GM12873 (cell line): ENCODE measurements around the gene TBC1D10B.
A peak's percentile ranks its signal among the peaks of the same experiment; 100 is the strongest.

Experiments
- TF ChIP-seq, protein P1 (sequence below): IDR thresholded peaks from 2 replicates; pipeline ENCODE4 v1.5.1; 2012; ENCODE audit warnings: low read depth, mild to moderate bottlenecking, moderate library complexity, low read length, control low read depth; ENCODE audit not compliant: insufficient read depth; ENCODE audit errors: missing control alignments

Gene TBC1D10B

DNA sequence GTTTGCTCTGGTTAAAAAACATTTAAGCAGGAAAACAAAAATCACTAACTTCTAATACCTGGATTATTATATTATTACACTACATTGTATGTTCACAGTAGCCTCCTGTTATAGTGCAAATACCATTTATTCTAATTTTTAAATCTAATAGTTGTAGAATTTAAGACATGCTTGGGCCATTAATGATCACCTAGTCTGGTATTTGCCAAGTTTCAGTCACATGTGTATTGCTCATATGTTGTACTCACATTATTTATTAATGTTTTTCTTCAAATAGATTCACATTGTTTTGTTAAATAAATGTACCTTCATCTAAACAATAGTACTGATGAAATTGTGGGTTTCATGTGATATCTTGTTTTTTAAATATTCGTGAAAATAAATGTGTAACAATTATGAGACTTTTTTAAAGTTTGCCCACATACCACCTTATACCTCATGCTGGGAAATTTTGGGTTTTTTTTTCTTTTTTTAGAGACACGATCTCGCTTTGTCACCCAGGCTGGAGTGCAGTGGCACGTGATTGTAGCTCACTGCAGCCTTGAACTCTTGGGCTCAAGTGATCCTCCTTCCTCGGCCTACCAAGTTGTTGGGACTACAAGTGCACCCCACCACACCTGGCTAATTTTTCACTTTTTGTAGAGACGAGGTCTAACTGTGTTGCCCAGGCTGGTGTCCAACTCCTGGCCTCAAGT lies 43.0 kb upstream of the TBC1D10B start:
- TF ChIP-seq, protein P1, sequence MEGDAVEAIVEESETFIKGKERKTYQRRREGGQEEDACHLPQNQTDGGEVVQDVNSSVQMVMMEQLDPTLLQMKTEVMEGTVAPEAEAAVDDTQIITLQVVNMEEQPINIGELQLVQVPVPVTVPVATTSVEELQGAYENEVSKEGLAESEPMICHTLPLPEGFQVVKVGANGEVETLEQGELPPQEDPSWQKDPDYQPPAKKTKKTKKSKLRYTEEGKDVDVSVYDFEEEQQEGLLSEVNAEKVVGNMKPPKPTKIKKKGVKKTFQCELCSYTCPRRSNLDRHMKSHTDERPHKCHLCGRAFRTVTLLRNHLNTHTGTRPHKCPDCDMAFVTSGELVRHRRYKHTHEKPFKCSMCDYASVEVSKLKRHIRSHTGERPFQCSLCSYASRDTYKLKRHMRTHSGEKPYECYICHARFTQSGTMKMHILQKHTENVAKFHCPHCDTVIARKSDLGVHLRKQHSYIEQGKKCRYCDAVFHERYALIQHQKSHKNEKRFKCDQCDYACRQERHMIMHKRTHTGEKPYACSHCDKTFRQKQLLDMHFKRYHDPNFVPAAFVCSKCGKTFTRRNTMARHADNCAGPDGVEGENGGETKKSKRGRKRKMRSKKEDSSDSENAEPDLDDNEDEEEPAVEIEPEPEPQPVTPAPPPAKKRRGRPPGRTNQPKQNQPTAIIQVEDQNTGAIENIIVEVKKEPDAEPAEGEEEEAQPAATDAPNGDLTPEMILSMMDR = no peak

- TF ChIP-seq, protein P1 = peak; percentile 96
Measured at GRCh38 chr16:30409125-30410060, 39.1 kb upstream of the TBC1D10B start.

DNA sequence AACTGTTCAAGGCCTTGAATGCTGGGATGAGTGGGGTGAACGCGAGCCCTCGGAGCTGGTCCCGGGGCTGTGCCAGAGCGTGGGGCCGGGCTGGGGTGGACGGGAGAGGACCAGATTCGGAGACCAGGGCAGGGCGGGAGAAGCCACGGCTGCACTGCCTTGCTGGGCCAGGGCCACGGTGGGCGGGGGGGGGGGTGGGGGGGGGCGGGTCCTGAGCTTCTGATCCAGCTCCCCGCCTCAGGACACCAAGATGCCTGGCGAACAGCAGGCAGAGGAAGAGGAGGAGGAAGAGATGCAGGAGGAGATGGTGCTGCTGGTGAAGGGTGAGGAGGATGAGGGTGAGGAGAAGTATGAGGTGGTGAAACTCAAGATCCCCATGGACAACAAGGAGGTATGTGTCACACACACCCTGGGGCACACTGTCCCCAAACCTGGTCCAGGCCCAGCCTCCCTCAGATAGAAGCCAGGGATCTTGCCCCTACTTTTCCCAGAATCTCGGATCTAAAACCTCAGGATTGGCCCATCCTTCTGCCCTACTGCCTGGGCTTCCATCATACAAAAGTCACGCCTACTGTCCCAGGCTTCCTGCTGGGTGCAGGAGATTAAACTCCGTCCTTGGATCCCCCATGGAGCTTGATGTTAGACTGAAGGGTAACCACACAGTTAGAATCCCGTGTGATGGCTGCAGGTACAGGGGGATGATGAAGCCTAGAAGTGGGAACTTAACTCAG lies 37.7 kb upstream of the TBC1D10B start:
- TF ChIP-seq, protein P1 = no peak

DNA sequence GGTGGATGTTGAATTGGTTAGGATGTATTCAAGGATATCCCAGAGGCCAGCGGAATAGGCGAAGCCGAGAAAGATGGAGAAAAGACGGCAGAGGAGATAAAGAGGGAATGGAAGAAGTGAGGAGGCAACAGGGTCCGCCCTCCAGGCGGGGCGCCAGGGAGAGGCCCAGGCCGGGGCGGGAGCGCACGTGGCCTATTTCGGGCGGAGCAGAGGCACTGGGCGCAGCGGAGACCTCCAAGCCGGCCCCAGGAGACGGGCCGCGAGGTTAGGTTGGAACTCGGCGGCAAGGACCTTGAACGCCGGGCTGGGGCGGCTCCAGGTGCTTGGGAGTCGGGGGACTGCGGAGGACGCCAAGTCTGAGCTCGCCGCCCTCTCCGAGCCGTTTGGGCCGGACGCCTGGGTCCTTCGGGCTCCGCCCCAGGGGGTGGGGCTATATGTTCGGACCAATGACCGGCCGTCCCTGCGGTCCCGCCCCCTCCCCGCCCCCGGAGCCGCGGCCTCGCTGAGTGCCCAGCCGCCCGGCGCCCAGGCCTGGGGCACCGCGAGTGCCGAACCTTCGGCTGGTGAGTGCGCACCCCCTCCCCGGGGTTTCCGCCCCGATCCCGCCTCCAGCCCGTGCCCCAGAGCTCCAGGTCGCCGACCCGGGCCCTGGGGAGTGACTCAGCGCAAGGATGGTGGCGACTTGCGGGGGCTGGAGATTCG lies 37.0 kb upstream of the TBC1D10B start, which contains the start of gene ZNF771:
ZNF771 (plus strand) TSS at position 505 of the 702 bp plus-strand sequence. CDS start 448 bp downstream, outside the sequence.
- TF ChIP-seq, protein P1 = peak; percentile 13

GRCh38 chr16:30406795-30407101 lies 36.5 kb upstream of the TBC1D10B start:
- TF ChIP-seq, protein P1 = no peak

DNA sequence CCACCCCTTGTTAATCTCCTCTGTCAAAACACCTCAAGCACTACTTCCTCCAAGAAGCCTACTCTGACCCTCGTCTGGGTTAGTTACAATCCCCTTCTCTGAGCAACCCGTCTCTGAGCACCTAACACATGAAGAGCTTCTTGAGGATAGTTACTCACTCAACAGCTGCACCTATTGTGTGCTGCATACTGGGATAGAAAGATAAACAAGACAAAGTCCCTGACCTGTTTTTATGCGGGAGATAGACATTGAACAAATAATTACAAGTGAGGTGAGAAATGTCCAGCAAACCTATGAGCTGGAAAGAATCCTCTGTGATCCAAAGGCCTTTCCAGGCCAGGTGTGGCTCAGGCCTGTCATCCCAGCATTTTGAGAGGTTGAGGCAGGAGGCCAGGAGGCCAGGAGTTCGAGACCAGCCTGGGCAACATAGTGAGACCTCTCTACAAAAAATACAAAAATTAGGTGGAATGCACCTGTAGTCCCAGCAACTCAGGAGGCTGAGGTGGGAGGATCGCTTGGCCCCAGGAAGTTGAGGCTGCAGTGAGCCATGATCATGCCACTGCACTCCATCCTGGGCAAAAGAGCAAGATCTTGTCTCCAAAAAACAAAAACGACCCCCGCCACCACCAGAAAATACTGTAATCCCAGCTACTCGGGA lies 31.6 kb upstream of the TBC1D10B start:
- TF ChIP-seq, protein P1 = no peak
